ENCODE data around the gene SYNJ2.

SYNJ2 gene

DNA sequence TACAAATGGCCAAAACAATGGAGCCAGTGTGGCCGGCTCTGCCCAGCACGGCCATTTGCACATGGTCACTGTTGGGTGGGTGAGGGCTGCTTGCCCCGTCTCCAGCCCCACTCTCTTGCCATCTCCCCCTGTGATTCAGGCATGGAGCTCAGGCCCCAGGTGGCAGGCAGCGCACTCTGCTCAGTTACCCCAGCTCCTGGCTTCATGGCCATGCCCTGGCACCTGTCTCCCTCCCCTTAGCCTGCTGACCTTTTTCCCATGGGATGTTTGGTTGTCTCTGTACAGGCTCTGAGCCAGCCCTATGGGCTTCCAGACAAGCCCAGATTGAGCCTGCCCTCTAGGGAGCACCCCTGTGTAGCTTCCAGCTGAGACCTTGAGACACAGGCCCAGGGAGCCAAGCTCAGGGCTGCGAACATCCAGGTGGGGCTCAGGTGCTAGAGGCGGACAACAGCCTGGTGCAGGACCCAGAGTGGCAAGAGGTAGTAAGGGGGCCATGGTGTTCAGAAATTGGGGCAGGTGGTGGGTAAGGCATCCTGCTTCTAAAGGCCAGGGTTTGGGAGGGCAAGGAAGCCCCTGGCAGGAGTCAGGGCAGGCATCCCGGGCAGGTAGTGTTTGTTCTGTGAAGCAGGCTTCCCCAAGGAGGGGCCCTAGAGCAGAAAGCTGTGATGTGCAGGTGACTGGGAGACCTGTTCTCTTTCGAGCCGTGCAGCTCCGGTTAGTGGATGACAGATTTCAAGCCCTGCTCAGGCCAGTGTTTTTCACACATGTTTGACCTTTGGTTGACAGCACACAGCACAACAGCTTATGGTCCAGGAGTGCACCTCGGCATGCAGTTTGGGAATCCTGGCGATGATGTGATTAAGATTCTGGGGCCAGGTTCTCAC lies 17.7 kb downstream of the SYNJ2 start:
- no peak for DNase-seq

- no peak for DNase-seq
Observed at GRCh38 chr6:158000530-158001307, 19.1 kb downstream of the SYNJ2 start.

DNA sequence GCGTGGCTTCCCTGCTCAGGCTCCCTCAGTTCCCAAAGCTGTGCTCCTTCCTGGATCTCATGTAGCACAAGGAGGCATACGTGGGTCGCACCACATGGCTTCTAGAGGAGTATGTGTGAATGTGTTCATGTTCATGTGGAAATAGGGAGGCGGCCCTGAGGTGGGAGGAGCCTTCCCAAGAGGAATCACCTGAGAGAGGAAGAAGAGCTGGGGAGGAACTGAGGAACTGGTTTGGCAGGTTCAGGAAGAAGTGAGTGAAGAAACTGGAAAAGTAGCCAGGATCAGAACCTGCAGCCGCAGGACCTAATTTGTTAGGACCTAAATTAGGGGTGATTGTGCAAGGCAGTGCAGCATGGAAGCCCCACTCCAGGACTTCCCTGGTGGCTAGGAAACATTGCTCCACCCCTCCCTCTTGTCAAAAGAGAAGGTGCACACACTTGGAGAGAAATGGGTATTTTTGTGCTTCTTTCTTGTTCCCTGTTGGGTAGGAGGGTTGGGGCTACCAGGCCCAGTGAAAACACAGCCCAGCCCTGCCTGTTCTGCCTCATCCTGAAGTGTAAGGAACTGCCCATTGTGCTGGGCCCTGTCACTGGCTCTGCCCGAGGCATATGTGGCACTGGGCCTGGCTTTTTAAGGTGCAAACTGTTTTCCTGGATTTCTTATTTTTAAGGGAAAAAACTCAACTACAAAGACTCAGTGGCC lies 20.7 kb downstream of the SYNJ2 start:
- DNase-seq = no peak

GRCh38 chr6:158002951-158003853 lies 21.5 kb downstream of the SYNJ2 start:
- no peak for DNase-seq

GRCh38 chr6:158003910-158004700 lies 22.4 kb downstream of the SYNJ2 start:
- DNase-seq = no peak

DNA sequence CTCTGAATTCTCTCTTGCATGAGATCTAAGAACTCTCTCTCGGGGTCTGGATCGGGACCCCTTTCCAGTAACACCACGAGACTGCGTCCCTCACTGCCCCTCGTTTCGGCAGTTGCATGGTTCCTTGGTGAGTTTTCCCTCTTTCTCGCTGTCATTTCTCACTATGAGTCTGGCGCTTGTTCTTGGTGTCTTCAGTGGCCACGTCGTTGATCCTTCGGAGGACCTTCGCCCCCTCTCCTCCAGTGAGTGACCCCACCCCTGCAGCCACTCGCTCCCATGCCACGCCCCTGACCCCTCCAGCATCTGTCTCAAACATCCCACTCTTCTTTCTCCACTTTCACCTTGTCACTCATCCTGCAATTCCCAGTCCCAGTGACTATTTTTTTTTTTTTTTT lies 23.0 kb downstream of the SYNJ2 start:
- no peak for DNase-seq

- DNase-seq = no peak
Observed at GRCh38 chr6:158005626-158006180, 24.0 kb downstream of the SYNJ2 start.

DNA sequence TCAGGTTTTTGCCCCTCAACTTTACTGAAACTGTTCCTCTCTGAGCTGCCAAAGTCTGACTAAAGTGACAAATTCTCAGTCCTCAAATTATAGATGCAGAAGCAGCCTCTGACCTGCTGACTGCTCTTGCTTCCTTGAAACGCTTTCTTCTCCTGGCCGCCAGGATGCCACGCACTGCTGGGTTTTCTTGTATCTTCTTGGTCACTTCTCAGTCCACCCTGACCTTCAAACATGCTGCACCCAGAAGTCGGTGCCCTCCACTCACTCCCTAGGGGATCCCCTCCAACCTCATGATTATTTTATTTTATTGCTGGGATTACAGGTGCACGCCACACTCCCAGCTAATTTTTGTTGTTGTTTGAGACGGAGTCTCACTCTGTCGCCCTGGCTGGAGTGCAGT lies 24.7 kb downstream of the SYNJ2 start:
- DNase-seq = no peak

GRCh38 chr6:158006821-158007570 lies 25.3 kb downstream of the SYNJ2 start:
- no peak for DNase-seq

GRCh38 chr6:158008864-158009113 lies 27.1 kb downstream of the SYNJ2 start:
- no peak for DNase-seq

- DNase-seq = no peak
Observed at GRCh38 chr6:158009114-158009891, 27.6 kb downstream of the SYNJ2 start.

GRCh38 chr6:158009935-158010585 lies 28.4 kb downstream of the SYNJ2 start:
- no peak for DNase-seq

DNA sequence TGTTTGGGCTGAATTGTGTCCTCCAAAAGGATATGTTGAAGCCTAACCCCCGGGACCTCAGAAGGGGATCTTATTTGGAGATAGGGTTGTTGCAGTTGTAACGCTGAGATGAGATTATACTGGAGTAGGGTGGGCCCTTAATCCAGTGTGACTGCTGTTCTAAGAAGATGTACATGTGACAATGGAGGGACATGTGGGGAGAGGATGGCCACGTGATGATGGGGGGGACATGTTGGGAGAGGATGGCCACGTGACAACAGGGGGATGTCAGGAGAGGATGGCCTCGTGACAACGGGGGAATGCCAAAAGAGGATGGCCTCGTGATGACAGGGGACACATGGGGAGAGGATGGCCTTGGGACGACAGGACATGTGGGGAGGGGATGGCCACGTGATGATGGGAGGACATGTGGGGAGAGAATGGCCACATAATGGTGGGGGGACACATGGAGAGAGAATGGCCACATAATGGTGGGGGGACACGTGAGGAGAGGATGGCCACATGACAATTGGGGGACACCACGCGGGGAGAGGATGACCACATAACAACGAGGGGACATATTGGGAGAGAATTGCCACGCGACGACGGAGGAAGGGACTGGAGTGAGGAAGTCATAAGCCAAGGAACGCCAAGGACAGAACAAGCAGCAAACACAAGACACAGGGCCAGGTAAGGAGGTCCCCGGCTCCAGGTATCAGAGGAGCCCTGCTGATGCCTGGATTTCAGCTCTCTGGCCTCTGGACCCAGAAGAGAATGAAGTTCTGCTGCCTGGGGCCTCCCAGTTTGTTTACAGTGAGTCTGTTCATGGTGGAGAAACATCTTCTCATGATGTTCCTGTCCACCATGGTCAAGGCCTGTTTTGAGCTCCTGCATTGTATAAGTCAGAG lies 29.2 kb downstream of the SYNJ2 start:
- DNase-seq = no peak

- no peak for DNase-seq
Observed at GRCh38 chr6:158011478-158011920, 29.8 kb downstream of the SYNJ2 start.

- DNase-seq = no peak
Observed at GRCh38 chr6:158011980-158012566, 30.4 kb downstream of the SYNJ2 start.

GRCh38 chr6:158013904-158014504 lies 32.3 kb downstream of the SYNJ2 start:
- no peak for DNase-seq

DNA sequence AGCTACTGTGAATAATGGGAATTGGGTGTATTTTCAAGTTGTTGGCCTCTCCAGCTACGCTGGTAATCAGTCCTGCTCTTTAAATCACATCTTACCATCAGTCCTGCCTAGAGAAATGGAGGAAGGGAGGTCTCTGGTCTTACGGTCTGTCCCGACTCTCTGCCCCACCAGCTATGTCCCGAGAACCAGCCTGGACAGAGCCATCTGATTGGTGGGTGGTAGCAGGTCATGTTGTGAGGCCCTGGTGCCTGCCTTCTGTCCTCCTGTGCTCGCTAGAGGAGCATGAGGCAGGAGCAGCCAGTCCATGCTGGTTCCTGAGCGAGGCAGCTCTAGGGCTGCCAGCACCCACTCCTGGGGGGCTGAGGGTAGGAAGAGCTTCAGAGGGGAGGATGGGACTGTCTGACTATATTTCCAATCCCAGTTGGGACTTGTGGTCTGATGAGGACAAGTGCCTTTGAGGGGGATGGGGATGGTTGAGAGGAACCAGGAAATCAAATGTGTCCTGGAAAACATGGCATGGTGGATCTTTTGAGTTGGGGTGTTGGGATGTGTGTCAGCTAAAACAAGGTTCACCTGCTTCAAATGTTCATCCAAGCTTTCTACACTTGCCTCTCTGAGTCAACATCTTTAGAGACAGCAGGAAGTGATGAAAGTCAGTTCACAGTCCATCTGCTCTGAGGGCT lies 33.0 kb downstream of the SYNJ2 start:
- DNase-seq = no peak
